ENCODE measurements around the gene DELE1. TPM values are rescaled to one million over a fixed set of nuclear protein-coding genes. Genes with fewer than 3 reads are reported as not detected.

Gene DELE1
- polyA plus RNA-seq (2013, experiment 1 of 2; ENCODE audit: insufficient read length): 51.5 TPM
- 46.8 TPM for polyA plus RNA-seq (2013, experiment 2 of 2; ENCODE audit: insufficient read length)

GRCh38 chr5:141923448-141924313 lies at the start of gene DELE1:
TSS of gene DELE1 (plus strand) at chr5:141923871. CDS start at chr5:141923942, 71 bp downstream.
- peak; percentile 95 for DNase-seq

GRCh38 chr5:141873933-141874261 lies 49.8 kb upstream of the DELE1 start:
- no peak for DNase-seq

- DNase-seq: no peak
Observed at GRCh38 chr5:141874262-141874964, 49.3 kb upstream of the DELE1 start.

GRCh38 chr5:141875022-141875740 lies 48.5 kb upstream of the DELE1 start:
- no peak for DNase-seq

GRCh38 chr5:141875795-141876627 lies 47.7 kb upstream of the DELE1 start:
- no peak for DNase-seq

- no peak for DNase-seq
Observed at GRCh38 chr5:141876628-141877355, 46.9 kb upstream of the DELE1 start.

GRCh38 chr5:141877356-141878185 lies 46.1 kb upstream of the DELE1 start:
- no peak for DNase-seq

GRCh38 chr5:141878186-141878710 lies 45.4 kb upstream of the DELE1 start, which contains the start of gene PCDH1:
TSS of gene PCDH1 (minus strand) at chr5:141878410. CDS start at chr5:141878262, 148 bp downstream.
- no peak for DNase-seq

GRCh38 chr5:141878711-141879425 lies 44.8 kb upstream of the DELE1 start:
- DNase-seq: peak; percentile 90

GRCh38 chr5:141879426-141879759 lies 44.3 kb upstream of the DELE1 start:
- no peak for DNase-seq

GRCh38 chr5:141879941-141880738 lies 43.5 kb upstream of the DELE1 start:
- DNase-seq: no peak

- DNase-seq: no peak
Observed at GRCh38 chr5:141880961-141881801, 42.5 kb upstream of the DELE1 start.

- no peak for DNase-seq
Observed at GRCh38 chr5:141881886-141882285, 41.8 kb upstream of the DELE1 start.

- no peak for DNase-seq
Observed at GRCh38 chr5:141882594-141883183, 41.0 kb upstream of the DELE1 start.

GRCh38 chr5:141883184-141883891 lies 40.3 kb upstream of the DELE1 start:
- DNase-seq: peak; percentile 44

- no peak for DNase-seq
Observed at GRCh38 chr5:141883892-141884318, 39.8 kb upstream of the DELE1 start.
